WTC11 (cell line): ENCODE measurements around the gene SRC.

Experiments
- CREM ChIP-seq: sonication (generic); formaldehyde crosslinking; IDR thresholded peaks from 2 replicates; pipeline ENCODE4 v1.8.1; 2022; ENCODE audit warnings: mild to moderate bottlenecking, missing genetic modification reagents, moderate library complexity
- CTCF ChIP-seq: fragments of 200-600 bp; IDR thresholded peaks from 2 replicates; pipeline ENCODE4 v1.8.0; 2022; ENCODE audit warnings: antibody characterized with exemption
- FOXJ3 ChIP-seq: sonication (generic); formaldehyde crosslinking; IDR thresholded peaks from 2 replicates; pipeline ENCODE4 v1.9.0; 2021; ENCODE audit warnings: missing genetic modification reagents, mild to moderate bottlenecking, borderline replicate concordance
- FOXP1 ChIP-seq: sonication (generic); formaldehyde crosslinking; IDR thresholded peaks from 2 replicates; pipeline ENCODE4 v1.8.0; 2022; ENCODE audit warnings: missing genetic modification reagents, mild to moderate bottlenecking, moderate library complexity, borderline replicate concordance
- GRHL2 ChIP-seq: fragments of 250-450 bp; sonication (Bioruptor Pico); IDR thresholded peaks from 2 replicates; pipeline ENCODE4 v1.8.0; 2022; ENCODE audit warnings: mild to moderate bottlenecking, moderate library complexity; ENCODE audit not compliant: insufficient replicate concordance, severe bottlenecking
- MAX ChIP-seq: sonication (generic); formaldehyde crosslinking; IDR thresholded peaks from 2 replicates; pipeline ENCODE4 v1.8.0; 2022; ENCODE audit warnings: mild to moderate bottlenecking, missing genetic modification reagents
- MXD4 ChIP-seq: fragments of 250-450 bp; sonication (Bioruptor Pico); IDR thresholded peaks from 2 replicates; pipeline ENCODE4 v1.8.0; 2021; ENCODE audit warnings: mild to moderate bottlenecking, moderate library complexity, borderline replicate concordance
- NFYB ChIP-seq: sonication (generic); formaldehyde crosslinking; conservative IDR thresholded peaks from 2 replicates; pipeline ENCODE4 v1.8.0; 2022; ENCODE audit warnings: low read depth, missing genetic modification reagents
- NR1H2 ChIP-seq: sonication (generic); formaldehyde crosslinking; IDR thresholded peaks from 2 replicates; pipeline ENCODE4 v1.9.0; 2021; ENCODE audit warnings: mild to moderate bottlenecking, moderate library complexity, missing genetic modification reagents
- NR2C2 ChIP-seq: sonication (generic); formaldehyde crosslinking; IDR thresholded peaks from 2 replicates; pipeline ENCODE4 v1.8.0; 2022; ENCODE audit warnings: mild to moderate bottlenecking, missing genetic modification reagents
- TEAD4 ChIP-seq: sonication (generic); formaldehyde crosslinking; IDR thresholded peaks from 2 replicates; pipeline ENCODE4 v1.8.0; 2022; ENCODE audit warnings: mild to moderate bottlenecking, missing genetic modification reagents
- TP53 ChIP-seq: sonication (generic); formaldehyde crosslinking; IDR thresholded peaks from 2 replicates; pipeline ENCODE4 v1.8.1; 2023; ENCODE audit warnings: mild to moderate bottlenecking, missing genetic modification reagents
- ZNF512 ChIP-seq: sonication (generic); formaldehyde crosslinking; IDR thresholded peaks from 2 replicates; pipeline ENCODE4 v1.8.1; 2022; ENCODE audit warnings: missing genetic modification reagents, borderline replicate concordance

GRCh38 chr20:37364013-37364926 lies 18.3 kb downstream of the SRC start:
- TF ChIP-seq ZNF512 (CRISPR knock-in tag) (no peak), CTCF (no peak), FOXJ3 (CRISPR knock-in tag) (no peak), FOXP1 (CRISPR knock-in tag) (no peak), MAX (CRISPR knock-in tag) (no peak), MXD4 (CRISPR knock-in tag) (no peak), CREM (CRISPR knock-in tag) (no peak), TP53 (no peak), TEAD4 (CRISPR knock-in tag) (no peak), NFYB (CRISPR knock-in tag) (no peak), NR2C2 (CRISPR knock-in tag) (no peak), GRHL2 (CRISPR knock-in tag) (no peak), NR1H2 (CRISPR knock-in tag) (no peak)
